Glutamatergic neuron (in vitro differentiated cells): ENCODE results near the gene PPFIBP1. TPM values are rescaled to one million over a fixed set of nuclear protein-coding genes. Genes with fewer than 3 reads are reported as not detected.

Experiments
- DNase-seq: peaks from one replicate; pipeline ENCODE4 v3.0.0; 2022
- H3K27ac Mint-ChIP-seq: one replicate; pipeline ENCODE4 v1.8.0; 2020; ENCODE audit warnings: mild to moderate bottlenecking, mixed read lengths, inconsistent platforms; ENCODE audit not compliant: unreplicated experiment
- H3K27me3 Mint-ChIP-seq: one replicate; pipeline ENCODE4 v1.8.0; 2020; ENCODE audit warnings: mild to moderate bottlenecking, moderate library complexity, mixed read lengths, inconsistent platforms; ENCODE audit not compliant: unreplicated experiment
- H3K36me3 Mint-ChIP-seq: one replicate; pipeline ENCODE4 v1.8.0; 2020; ENCODE audit warnings: mild to moderate bottlenecking, mixed read lengths, inconsistent platforms; ENCODE audit not compliant: unreplicated experiment
- H3K4me1 Mint-ChIP-seq: one replicate; pipeline ENCODE4 v1.8.0; 2020; ENCODE audit warnings: mild to moderate bottlenecking, low read depth, mixed read lengths, inconsistent platforms; ENCODE audit not compliant: unreplicated experiment
- H3K4me3 Mint-ChIP-seq: one replicate; pipeline ENCODE4 v1.8.0; 2020; ENCODE audit warnings: mild to moderate bottlenecking, mixed read lengths, inconsistent platforms; ENCODE audit not compliant: unreplicated experiment
- H3K9me3 Mint-ChIP-seq: one replicate; pipeline ENCODE4 v1.8.0; 2020; ENCODE audit warnings: mild to moderate bottlenecking, moderate library complexity, mixed read lengths, inconsistent platforms; ENCODE audit not compliant: unreplicated experiment
- total RNA-seq: library from RNA; stranded (reverse); fragmentation: NEBNext Ultra II Directional; extraction: Animal tissue kit (Norgen Biotek cat#: 25700); gene quantifications from one replicate; pipeline ENCODE4 v1.2.1, GENCODE V29; 2021; ENCODE audit not compliant: unreplicated experiment
- TF ChIP-seq, protein P1 (sequence below): fragments of 200-600 bp; sonication (generic); IDR thresholded peaks from one replicate; pipeline ENCODE4 v1.5.0; 2021; ENCODE audit not compliant: partially characterized antibody, unreplicated experiment

PPFIBP1 gene
- total RNA-seq, 1 donor from 2014 or later = 43.0 TPM

DNA sequence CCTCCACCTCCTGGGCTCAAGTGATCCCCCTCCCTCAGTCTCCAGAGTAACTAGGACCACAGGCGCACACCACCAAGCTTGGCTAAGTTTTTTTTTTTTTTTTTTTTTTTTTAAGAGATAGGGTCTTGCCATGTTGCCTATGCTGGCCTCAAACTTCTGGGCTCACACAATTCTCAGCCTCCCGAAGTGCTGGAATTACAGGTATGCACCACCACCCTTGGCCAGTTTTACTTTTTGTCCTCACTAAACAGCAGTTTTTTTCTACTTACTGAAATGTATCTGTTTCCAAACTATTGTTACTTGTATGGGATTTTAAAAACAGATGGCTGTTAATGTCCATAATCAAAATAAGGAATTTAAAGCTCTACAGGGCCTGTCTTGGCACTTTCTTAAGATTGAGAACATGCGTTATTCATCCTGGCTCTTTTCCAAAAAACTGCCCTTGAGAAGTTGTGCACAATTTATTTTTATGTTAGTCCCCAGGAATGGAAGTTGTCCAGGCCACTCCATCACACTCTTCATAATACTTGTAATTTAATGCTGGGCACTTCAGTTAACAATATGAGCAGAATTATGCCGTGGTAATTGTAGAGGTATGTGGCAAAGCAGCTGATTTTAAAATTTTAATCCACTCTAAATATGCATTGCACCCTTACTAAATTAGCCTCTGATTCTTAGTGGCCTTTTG lies 120.3 kb downstream of the PPFIBP1 start:
- H3K9me3 Mint-ChIP-seq = no peaks in the 10 kb centered on the region
- TF ChIP-seq, protein P1, sequence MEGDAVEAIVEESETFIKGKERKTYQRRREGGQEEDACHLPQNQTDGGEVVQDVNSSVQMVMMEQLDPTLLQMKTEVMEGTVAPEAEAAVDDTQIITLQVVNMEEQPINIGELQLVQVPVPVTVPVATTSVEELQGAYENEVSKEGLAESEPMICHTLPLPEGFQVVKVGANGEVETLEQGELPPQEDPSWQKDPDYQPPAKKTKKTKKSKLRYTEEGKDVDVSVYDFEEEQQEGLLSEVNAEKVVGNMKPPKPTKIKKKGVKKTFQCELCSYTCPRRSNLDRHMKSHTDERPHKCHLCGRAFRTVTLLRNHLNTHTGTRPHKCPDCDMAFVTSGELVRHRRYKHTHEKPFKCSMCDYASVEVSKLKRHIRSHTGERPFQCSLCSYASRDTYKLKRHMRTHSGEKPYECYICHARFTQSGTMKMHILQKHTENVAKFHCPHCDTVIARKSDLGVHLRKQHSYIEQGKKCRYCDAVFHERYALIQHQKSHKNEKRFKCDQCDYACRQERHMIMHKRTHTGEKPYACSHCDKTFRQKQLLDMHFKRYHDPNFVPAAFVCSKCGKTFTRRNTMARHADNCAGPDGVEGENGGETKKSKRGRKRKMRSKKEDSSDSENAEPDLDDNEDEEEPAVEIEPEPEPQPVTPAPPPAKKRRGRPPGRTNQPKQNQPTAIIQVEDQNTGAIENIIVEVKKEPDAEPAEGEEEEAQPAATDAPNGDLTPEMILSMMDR = no peak
- H3K27me3 Mint-ChIP-seq = peaks cover 4% of the 10 kb centered on the region
- no peak overlapping the region for H3K4me3 Mint-ChIP-seq
- H3K36me3 Mint-ChIP-seq = no peaks in the 10 kb centered on the region
- H3K4me1 Mint-ChIP-seq = no peaks in the 10 kb centered on the region
- no peak overlapping the region for H3K27ac Mint-ChIP-seq
- DNase-seq = no peak

DNA sequence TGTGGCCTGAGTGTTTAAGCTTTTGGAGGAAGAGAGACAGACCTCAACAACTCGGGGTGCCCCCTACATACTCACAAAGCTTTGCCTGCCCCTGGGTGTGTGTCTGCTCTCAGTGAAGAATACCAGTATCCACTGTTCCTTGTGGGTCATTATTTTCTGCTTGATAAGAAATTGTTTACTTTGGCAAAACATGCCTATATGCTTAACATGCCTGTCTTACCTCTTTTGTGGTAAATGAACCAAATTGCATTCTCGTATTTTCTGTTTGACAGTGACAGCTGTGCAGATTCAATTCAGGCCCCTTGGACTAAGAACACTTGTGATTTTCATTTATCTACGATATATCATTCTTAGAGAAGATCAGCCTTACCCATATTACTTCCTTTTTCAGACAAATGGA lies 121.7 kb downstream of the PPFIBP1 start:
- Mint-ChIP-seq H3K36me3 (no peaks in the 10 kb centered on the region), H3K4me3 (no peak overlapping the region), H3K27me3 (peaks cover 4% of the 10 kb centered on the region), H3K27ac (no peak overlapping the region), H3K4me1 (no peaks in the 10 kb centered on the region), H3K9me3 (no peaks in the 10 kb centered on the region)
- no peak for DNase-seq
- TF ChIP-seq, protein P1 = no peak

DNA sequence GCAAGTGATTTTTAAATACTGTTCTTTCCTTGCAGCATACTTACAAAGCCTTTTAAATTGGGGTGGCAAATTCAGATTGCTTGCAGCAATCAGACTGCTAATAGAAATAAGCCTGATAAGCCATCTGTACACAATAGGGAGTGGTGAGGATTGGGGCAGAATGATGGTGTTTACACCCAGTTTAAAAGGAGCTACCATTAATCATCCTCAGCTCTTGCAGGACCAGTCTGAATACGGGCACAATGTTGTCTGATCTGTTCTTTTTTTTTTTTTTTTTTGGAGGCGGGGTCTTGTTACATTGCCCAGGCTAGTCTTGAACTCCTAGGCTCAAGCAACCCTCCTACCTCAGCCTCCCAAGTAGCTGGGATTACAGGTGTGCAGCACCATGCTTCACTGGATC lies 122.1 kb downstream of the PPFIBP1 start:
- Mint-ChIP-seq H3K4me3 (no peak overlapping the region), H3K27ac (no peak overlapping the region), H3K27me3 (peaks cover 4% of the 10 kb centered on the region), H3K4me1 (no peaks in the 10 kb centered on the region), H3K9me3 (no peaks in the 10 kb centered on the region), H3K36me3 (no peaks in the 10 kb centered on the region)
- TF ChIP-seq, protein P1 = no peak
- DNase-seq = no peak

DNA sequence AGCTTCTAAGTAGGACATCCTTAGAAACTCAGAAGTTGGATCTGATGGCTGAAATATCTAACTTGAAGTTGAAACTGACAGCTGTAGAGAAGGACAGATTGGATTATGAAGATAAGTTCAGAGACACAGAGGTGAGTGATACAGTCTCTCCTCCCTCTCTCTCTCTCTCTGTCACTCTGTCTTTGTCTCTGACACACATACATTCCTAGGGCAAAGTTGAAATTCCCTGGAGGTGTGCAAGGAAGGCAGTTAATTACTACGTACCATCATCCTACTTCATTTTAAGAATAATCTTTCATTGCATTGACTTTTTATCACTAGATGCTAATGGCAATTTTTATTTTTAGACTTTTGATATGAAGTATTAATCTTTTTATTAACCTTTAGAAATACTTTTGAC lies 126.0 kb downstream of the PPFIBP1 start:
- H3K27me3 Mint-ChIP-seq = peaks cover 2% of the 10 kb centered on the region
- H3K9me3 Mint-ChIP-seq = no peaks in the 10 kb centered on the region
- no peak overlapping the region for H3K27ac Mint-ChIP-seq
- TF ChIP-seq, protein P1 = no peak
- H3K4me3 Mint-ChIP-seq = no peak overlapping the region
- no peak for DNase-seq
- H3K4me1 Mint-ChIP-seq = no peaks in the 10 kb centered on the region
- H3K36me3 Mint-ChIP-seq = no peaks in the 10 kb centered on the region

DNA sequence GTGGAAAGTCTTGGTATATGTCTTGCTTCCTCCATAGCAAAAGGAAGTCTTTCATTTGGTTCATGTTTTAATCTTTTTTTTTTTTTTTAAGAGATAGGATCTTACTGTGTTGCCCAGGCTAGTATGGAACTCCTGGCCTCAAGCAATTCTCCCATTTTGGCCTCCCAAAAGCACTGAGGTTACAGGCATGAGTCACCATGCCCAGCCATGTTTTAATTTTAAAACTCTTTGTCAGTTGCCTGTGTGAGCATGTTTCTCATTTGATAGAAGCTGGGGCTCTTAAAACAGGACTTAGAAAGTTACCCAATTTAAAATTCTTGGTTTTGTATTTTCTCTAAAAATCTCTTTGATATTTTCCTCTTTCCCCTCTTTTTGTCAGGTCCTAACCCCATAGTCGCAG lies 127.2 kb downstream of the PPFIBP1 start:
- Mint-ChIP-seq H3K27me3 (peaks cover 2% of the 10 kb centered on the region), H3K9me3 (no peaks in the 10 kb centered on the region), H3K36me3 (no peaks in the 10 kb centered on the region), H3K27ac (no peak overlapping the region), H3K4me1 (no peaks in the 10 kb centered on the region), H3K4me3 (no peak overlapping the region)
- DNase-seq = no peak
- TF ChIP-seq, protein P1 = no peak
